Endothelial cell (in vitro differentiated cells): ENCODE results near the gene ITPR2. TPM values are rescaled to one million over a fixed set of nuclear protein-coding genes. Genes with fewer than 3 reads are reported as not detected.

Source experiments
- DNase-seq: peaks from one replicate; pipeline ENCODE4 v3.0.0; 2021; ENCODE audit warnings: low spot score
- H3K27ac Mint-ChIP-seq: one replicate; pipeline ENCODE4 v1.8.0; 2021; ENCODE audit warnings: mixed read lengths, inconsistent platforms; ENCODE audit not compliant: unreplicated experiment
- H3K27me3 Mint-ChIP-seq: one replicate; pipeline ENCODE4 v1.8.0; 2021; ENCODE audit warnings: mild to moderate bottlenecking, moderate library complexity, mixed read lengths, inconsistent platforms; ENCODE audit not compliant: unreplicated experiment
- H3K36me3 Mint-ChIP-seq: one replicate; pipeline ENCODE4 v1.8.0; 2021; ENCODE audit warnings: mild to moderate bottlenecking, low read depth, mixed read lengths, inconsistent platforms; ENCODE audit not compliant: unreplicated experiment
- H3K4me1 Mint-ChIP-seq: one replicate; pipeline ENCODE4 v1.8.0; 2021; ENCODE audit warnings: mild to moderate bottlenecking, mixed read lengths, inconsistent platforms; ENCODE audit not compliant: unreplicated experiment
- H3K4me3 Mint-ChIP-seq: one replicate; pipeline ENCODE4 v1.8.0; 2021; ENCODE audit warnings: mild to moderate bottlenecking, mixed read lengths, inconsistent platforms; ENCODE audit not compliant: unreplicated experiment
- H3K9me3 Mint-ChIP-seq: one replicate; pipeline ENCODE4 v1.8.0; 2021; ENCODE audit warnings: mixed read lengths, inconsistent platforms; ENCODE audit not compliant: unreplicated experiment
- long read RNA-seq: library from polyadenylated mRNA; unstranded; transcript quantifications from one replicate; pipeline ENCODE4 v2.0.0, GENCODE V29; 2020; ENCODE audit not compliant: unreplicated experiment
- total RNA-seq: library from RNA; stranded (reverse); fragmentation: NEBNext Ultra II Directional; extraction: Animal tissue kit (Norgen Biotek cat#: 25700); gene quantifications from one replicate; pipeline ENCODE4 v1.2.1, GENCODE V29; 2021; ENCODE audit not compliant: unreplicated experiment
- TF ChIP-seq, protein P1 (sequence below): fragments of 200-600 bp; sonication (generic); IDR thresholded peaks from one replicate; pipeline ENCODE4 v1.5.0; 2021; ENCODE audit warnings: antibody characterized with exemption; ENCODE audit not compliant: unreplicated experiment

The ITPR2 gene
- total RNA-seq = 33.8 TPM
- long read RNA-seq = 0 reads

DNA sequence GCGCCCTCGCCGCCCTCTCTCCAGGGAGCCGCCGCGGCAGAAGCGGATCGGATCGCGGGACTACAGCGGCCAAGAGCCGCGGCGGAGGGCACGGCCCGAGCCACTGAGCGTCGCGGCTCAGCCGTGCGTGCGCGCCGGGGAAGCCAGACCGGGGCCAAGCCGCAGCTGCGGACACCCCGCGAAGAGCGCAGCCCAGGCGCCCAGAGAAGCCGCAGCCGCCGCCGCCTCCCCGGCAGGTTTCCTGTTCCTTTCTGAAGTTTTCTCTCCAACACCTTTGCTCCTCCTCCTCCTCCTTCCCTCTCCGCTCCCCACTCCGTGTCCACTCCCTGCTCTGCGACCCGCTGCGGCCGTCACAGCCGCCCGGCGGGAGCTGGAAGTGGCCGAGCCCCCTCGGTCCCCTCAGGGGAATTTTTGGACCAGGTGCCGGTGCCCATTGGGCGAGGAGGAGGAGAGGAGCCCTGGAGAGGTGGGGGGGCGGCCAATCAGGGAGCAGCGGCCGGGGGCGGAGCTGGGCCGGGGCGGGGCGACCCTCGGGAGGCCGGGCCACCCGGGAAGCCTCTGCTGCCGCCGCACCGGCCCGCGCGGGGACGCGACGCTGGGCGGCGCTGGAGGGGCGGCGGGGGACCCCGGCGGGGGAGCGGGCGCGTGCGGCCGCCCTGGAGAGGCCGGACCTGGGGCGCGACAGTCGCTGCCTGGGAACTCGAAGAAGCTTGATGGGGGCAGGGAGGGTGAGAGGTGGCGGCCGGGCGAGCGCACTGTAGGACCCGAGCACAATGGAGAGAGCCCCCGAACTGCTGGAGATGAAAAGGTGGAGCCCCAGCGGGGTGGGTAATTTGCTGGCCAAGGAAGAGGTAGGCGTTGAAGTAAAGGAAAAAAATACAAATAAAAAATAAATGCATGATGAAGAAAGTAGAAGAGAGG lies at the start of gene ITPR2:
ITPR2 (minus strand) TSS at position 373 of the 921 bp plus-strand sequence. CDS start 413 bp downstream, outside the sequence.
- H3K27me3 Mint-ChIP-seq = peaks cover 13% of the 10 kb centered on the region
- H3K36me3 Mint-ChIP-seq = peaks cover 1% of the 10 kb centered on the region
- H3K27ac Mint-ChIP-seq = peak within 1 kb of the TSS; percentile 96
- H3K9me3 Mint-ChIP-seq = no peaks in the 10 kb centered on the region
- TF ChIP-seq, protein P1, sequence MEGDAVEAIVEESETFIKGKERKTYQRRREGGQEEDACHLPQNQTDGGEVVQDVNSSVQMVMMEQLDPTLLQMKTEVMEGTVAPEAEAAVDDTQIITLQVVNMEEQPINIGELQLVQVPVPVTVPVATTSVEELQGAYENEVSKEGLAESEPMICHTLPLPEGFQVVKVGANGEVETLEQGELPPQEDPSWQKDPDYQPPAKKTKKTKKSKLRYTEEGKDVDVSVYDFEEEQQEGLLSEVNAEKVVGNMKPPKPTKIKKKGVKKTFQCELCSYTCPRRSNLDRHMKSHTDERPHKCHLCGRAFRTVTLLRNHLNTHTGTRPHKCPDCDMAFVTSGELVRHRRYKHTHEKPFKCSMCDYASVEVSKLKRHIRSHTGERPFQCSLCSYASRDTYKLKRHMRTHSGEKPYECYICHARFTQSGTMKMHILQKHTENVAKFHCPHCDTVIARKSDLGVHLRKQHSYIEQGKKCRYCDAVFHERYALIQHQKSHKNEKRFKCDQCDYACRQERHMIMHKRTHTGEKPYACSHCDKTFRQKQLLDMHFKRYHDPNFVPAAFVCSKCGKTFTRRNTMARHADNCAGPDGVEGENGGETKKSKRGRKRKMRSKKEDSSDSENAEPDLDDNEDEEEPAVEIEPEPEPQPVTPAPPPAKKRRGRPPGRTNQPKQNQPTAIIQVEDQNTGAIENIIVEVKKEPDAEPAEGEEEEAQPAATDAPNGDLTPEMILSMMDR = no peak
- H3K4me3 Mint-ChIP-seq = peak within 1 kb of the TSS; percentile 92
- DNase-seq = peak; percentile 96
- peaks cover 16% of the 10 kb centered on the region for H3K4me1 Mint-ChIP-seq

DNA sequence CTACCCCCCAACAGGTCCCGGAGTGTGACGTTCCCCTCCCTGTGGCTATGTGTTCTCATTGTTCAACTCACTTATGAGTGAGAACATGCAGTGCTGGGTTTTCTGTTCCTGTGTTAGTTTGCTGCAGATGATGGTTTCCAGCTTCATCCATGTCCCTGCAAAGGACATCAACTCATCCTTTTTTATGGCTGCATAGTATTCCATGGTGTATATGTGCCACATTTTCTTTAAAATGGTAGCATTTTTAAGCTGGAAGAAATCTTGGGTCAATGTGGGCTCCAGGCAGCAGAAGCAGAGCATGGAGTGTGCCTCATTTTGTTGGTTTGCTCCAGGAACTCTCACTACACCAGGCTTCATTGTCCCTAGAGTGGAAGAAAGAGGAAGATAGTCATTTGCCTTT lies 47.6 kb upstream of the ITPR2 start:
- no peaks in the 10 kb centered on the region for H3K9me3 Mint-ChIP-seq
- H3K27me3 Mint-ChIP-seq = peaks cover 6% of the 10 kb centered on the region
- TF ChIP-seq, protein P1 = no peak
- DNase-seq = no peak
- no peak overlapping the region for H3K4me3 Mint-ChIP-seq
- H3K4me1 Mint-ChIP-seq = peaks cover 5% of the 10 kb centered on the region
- peaks cover 3% of the 10 kb centered on the region for H3K36me3 Mint-ChIP-seq
- no peak overlapping the region for H3K27ac Mint-ChIP-seq

DNA sequence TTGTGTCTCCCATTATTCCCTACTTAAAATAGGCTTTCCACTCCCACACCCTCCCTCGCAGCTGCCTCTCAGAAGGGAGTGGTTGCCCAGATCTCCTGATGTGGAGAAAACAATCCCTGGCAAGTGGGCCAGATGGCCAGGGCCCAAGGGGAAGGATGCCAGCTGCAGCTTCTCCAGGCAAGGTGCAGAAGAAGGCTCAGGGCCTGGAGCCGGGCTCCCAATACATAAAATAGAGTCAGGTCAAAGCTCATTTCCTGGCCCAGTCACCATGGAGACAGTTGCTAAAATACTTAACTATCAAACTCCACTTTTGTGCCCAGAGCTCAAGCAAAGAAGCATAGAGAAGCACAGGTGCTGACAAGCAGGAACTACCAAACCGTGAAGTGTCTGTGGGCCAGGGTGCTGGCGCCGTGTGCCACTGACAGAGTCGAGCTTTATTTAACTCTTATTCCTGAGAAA lies 45.7 kb upstream of the ITPR2 start:
- peaks cover 10% of the 10 kb centered on the region for H3K4me1 Mint-ChIP-seq
- TF ChIP-seq, protein P1 = no peak
- H3K27me3 Mint-ChIP-seq = peaks cover 3% of the 10 kb centered on the region
- H3K36me3 Mint-ChIP-seq = peaks cover 3% of the 10 kb centered on the region
- DNase-seq = peak; percentile 11
- no peak overlapping the region for H3K4me3 Mint-ChIP-seq
- no peak overlapping the region for H3K27ac Mint-ChIP-seq
- H3K9me3 Mint-ChIP-seq = no peaks in the 10 kb centered on the region

DNA sequence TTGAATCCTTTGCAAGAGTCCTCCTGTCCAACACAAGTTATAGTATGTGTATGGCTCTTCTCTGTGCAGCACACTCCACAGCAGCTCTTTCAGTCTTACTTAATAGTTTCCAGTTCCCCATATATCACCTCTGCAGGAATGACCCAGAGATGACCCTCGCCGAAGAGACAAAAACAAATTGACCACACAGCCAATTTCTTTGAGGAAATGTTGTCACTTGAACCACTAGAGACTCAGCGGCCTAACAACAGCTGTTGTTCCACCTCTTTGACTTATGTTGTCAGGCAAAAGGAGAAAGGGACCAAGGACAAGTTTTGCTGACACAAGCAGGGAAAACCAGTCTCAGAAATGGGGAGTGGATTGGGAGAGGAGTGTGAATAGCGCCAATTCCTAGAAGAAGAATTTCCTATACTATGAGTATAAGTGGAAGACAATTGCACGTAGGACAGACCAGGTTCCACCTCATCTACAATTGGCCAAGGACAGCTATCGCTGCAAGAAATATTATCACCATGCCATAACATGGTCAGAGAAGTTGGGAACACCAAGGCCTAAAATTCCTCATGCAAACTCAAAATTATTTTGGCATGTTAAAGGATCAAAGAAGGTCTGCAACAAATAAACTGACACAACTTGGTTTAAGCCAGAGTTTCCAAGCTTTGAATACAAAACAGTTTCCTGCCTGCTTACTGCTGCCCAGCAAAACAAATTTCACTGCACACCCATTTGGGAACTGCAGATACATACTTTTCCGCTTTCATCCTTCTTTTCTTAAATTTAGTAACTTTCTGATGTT lies 41.7 kb upstream of the ITPR2 start:
- Mint-ChIP-seq H3K27me3 (peaks cover 3% of the 10 kb centered on the region), H3K9me3 (no peaks in the 10 kb centered on the region), H3K4me1 (peaks cover 23% of the 10 kb centered on the region), H3K36me3 (no peaks in the 10 kb centered on the region), H3K4me3 (no peak overlapping the region), H3K27ac (no peak overlapping the region)
- no peak for DNase-seq
- TF ChIP-seq, protein P1 = no peak
